T-helper 2 cell treated with Interferon-gamma antibody and Interleukin-4, amounts not matched to agents 100 ng/mL and 5 ng/mL, for 36 hours (primary cell): ENCODE results near the gene RIC8A. TPM values are rescaled to one million over a fixed set of nuclear protein-coding genes. Genes with fewer than 3 reads are reported as not detected.
"Not testable (repeated sequence)": the region's sequence is repeated elsewhere in the genome, so short reads cannot be mapped to it uniquely, and the experiment has no call there.

Experiments used
- intact Hi-C: fragments of 100-400 bp; cut with micrococcal nuclease; formaldehyde crosslinking; loops from one replicate; pipeline ENCODE4 v1.15.1; 2023
- total RNA-seq: library from RNA; stranded (reverse); gene quantifications from 2 replicates; pipeline ENCODE4 v1.2.3, GENCODE V29; 2022

The RIC8A gene
- total RNA-seq, 1 donor from 2014 or later = 116 TPM

GRCh38 chr11:236774-237767 is 29.6 kb downstream of the RIC8A start, which contains the start of gene PSMD13:
PSMD13 (plus strand) TSS chr11:236976; CDS start chr11:237050, 74 bp downstream.
- intact Hi-C loops = loop anchor here (1.0 to 2.0 kb wide), 8 partner anchors 30 to 298 kb away; partner anchors contain the start of genes BET1L, HRAS, RIC8A and RNH1

GRCh38 chr11:238346-238745 is 30.8 kb downstream of the RIC8A start:
- intact Hi-C loops = not testable (repeated sequence)

- intact Hi-C loops = no loop called here
These were observed 32.8 kb downstream of the RIC8A start for GRCh38 chr11:240315-240714.

GRCh38 chr11:241634-242033 is 34.1 kb downstream of the RIC8A start:
- intact Hi-C loops = no loop called here

GRCh38 chr11:244376-244775 is 36.9 kb downstream of the RIC8A start:
- intact Hi-C loops = no loop called here

- intact Hi-C loops = no loop called here
These were observed 41.6 kb downstream of the RIC8A start for GRCh38 chr11:249062-249461.

GRCh38 chr11:250274-250673 is 42.8 kb downstream of the RIC8A start:
- intact Hi-C loops = loop anchor here (5.0 kb wide), 1 partner anchor 112 kb away; no protein-coding TSS in a partner anchor

GRCh38 chr11:250740-251299 is 43.3 kb downstream of the RIC8A start:
- intact Hi-C loops = loop anchor here (5.0 kb wide), 1 partner anchor 111 kb away; no protein-coding TSS in a partner anchor

GRCh38 chr11:251550-251949 is 44.0 kb downstream of the RIC8A start:
- intact Hi-C loops = loop anchor here (5.0 kb wide), 1 partner anchor 111 kb away; no protein-coding TSS in a partner anchor

GRCh38 chr11:252666-253065 is 45.2 kb downstream of the RIC8A start:
- intact Hi-C loops = loop anchor here (5.0 kb wide), 1 partner anchor 110 kb away; no protein-coding TSS in a partner anchor

- intact Hi-C loops = loop anchor here (5.0 kb wide), 1 partner anchor 109 kb away; no protein-coding TSS in a partner anchor
These were observed 45.8 kb downstream of the RIC8A start for GRCh38 chr11:253160-253885.

GRCh38 chr11:253886-254270 is 46.4 kb downstream of the RIC8A start:
- intact Hi-C loops = loop anchor here (5.0 kb wide), 1 partner anchor 108 kb away; no protein-coding TSS in a partner anchor

- intact Hi-C loops = no loop called here
These were observed 47.7 kb downstream of the RIC8A start for GRCh38 chr11:255176-255575.

- intact Hi-C loops = no loop called here
These were observed 48.3 kb downstream of the RIC8A start for GRCh38 chr11:255816-256215.

GRCh38 chr11:256952-257737 is 49.6 kb downstream of the RIC8A start:
- intact Hi-C loops = no loop called here

GRCh38 chr11:257766-258493 is 50.4 kb downstream of the RIC8A start:
- intact Hi-C loops = no loop called here

GRCh38 chr11:259413-259812 is 51.9 kb downstream of the RIC8A start:
- intact Hi-C loops = no loop called here

- intact Hi-C loops = no loop called here
These were observed 54.1 kb downstream of the RIC8A start for GRCh38 chr11:261624-262023.
